Neural progenitor cell (in vitro differentiated cells): Measurements from ENCODE around the gene MAPK1.
"Not testable (repeated sequence)": the region's sequence is repeated elsewhere in the genome, so short reads cannot be mapped to it uniquely, and the experiment has no call there.

Experiments used
- EZH2 ChIP-seq: fragments of 200-600 bp; sonication (generic); IDR thresholded peaks from 2 replicates; pipeline ENCODE4 v1.6.1; 2017; ENCODE audit warnings: antibody characterized with exemption, mild to moderate bottlenecking, moderate library complexity
- EZH2phosphoT487 ChIP-seq: fragments of 200-600 bp; sonication (generic); IDR thresholded peaks from 2 replicates; pipeline ENCODE4 v1.6.1; 2017; ENCODE audit warnings: antibody characterized with exemption
- TF ChIP-seq, protein P1 (sequence below): fragments of 200-600 bp; sonication (generic); IDR thresholded peaks from 2 replicates; pipeline ENCODE4 v1.5.1; 2017; ENCODE audit warnings: antibody characterized with exemption, mild to moderate bottlenecking

DNA sequence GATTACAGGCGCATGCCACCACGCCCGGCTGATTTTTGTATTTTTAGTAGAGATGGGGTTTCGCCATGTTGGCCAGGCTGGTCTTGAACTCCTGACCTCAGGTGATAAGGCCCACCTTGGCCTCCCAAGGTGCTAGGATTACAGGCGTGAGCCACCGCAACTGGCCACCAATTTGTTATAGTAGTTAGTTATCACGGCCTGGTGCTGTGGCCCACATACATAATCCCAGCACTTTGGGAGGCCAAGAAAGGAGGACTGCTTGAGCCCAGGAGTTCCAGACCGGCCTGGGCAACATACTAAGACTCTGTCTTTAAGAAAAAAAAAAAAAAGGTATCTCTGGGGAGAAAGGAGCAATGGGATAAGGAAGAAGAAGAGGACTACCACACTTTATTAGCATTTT, 62.1 kb downstream of the MAPK1 start:
- TF ChIP-seq, protein P1, sequence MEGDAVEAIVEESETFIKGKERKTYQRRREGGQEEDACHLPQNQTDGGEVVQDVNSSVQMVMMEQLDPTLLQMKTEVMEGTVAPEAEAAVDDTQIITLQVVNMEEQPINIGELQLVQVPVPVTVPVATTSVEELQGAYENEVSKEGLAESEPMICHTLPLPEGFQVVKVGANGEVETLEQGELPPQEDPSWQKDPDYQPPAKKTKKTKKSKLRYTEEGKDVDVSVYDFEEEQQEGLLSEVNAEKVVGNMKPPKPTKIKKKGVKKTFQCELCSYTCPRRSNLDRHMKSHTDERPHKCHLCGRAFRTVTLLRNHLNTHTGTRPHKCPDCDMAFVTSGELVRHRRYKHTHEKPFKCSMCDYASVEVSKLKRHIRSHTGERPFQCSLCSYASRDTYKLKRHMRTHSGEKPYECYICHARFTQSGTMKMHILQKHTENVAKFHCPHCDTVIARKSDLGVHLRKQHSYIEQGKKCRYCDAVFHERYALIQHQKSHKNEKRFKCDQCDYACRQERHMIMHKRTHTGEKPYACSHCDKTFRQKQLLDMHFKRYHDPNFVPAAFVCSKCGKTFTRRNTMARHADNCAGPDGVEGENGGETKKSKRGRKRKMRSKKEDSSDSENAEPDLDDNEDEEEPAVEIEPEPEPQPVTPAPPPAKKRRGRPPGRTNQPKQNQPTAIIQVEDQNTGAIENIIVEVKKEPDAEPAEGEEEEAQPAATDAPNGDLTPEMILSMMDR, result not testable (repeated sequence)
- not testable (repeated sequence) for TF ChIP-seq EZH2phosphoT487, EZH2
